Neuron (in vitro differentiated cells): ENCODE measurements around the gene IL1R2.

Experiments used
- H2AFZ ChIP-seq: one replicate; pipeline ENCODE4 v1.6.1; 2013; ENCODE audit warnings: low read depth, mild to moderate bottlenecking, inconsistent platforms, low read length, moderate library complexity
- H3K27me3 ChIP-seq: one replicate; pipeline ENCODE4 v1.6.1; 2013; ENCODE audit warnings: low read length; ENCODE audit not compliant: insufficient read depth
- H3K36me3 ChIP-seq: one replicate; pipeline ENCODE4 v1.6.1; 2013; ENCODE audit warnings: low read length; ENCODE audit not compliant: insufficient read depth
- H3K4me1 ChIP-seq: one replicate; pipeline ENCODE4 v1.6.1; 2013; ENCODE audit warnings: low read length; ENCODE audit not compliant: insufficient read depth
- H3K4me3 ChIP-seq: 2 replicates; pipeline ENCODE4 v1.5.1; 2013; ENCODE audit warnings: mild to moderate bottlenecking, low read length, moderate library complexity
- H3K9me3 ChIP-seq: one replicate; pipeline ENCODE4 v1.6.1; 2013; ENCODE audit warnings: low read length

IL1R2 gene

GRCh38 chr2:102024410-102024809 is 32.6 kb downstream of the IL1R2 start:
- Histone ChIP-seq H3K4me1 (no peaks in the 10 kb centered on the region), H3K4me3 (no peak overlapping the region)

GRCh38 chr2:102025016-102025501 is 33.3 kb downstream of the IL1R2 start:
- Histone ChIP-seq H3K4me1 (no peaks in the 10 kb centered on the region), H3K27me3 (no peaks in the 10 kb centered on the region), H2AFZ (no peak overlapping the region), H3K36me3 (no peaks in the 10 kb centered on the region), H3K9me3 (no peaks in the 10 kb centered on the region), H3K4me3 (no peak overlapping the region)

More at GRCh38 chr2:102024410-102024809, 32.6 kb downstream of the IL1R2 start:
- Histone ChIP-seq H2AFZ (no peak overlapping the region), H3K9me3 (no peaks in the 10 kb centered on the region), H3K36me3 (no peaks in the 10 kb centered on the region), H3K27me3 (no peaks in the 10 kb centered on the region)

- no peaks in the 10 kb centered on the region for H3K4me1 ChIP-seq
- H3K4me3 ChIP-seq = no peak overlapping the region
- H3K36me3 ChIP-seq = no peaks in the 10 kb centered on the region
- H3K27me3 ChIP-seq = no peaks in the 10 kb centered on the region
- H2AFZ ChIP-seq = no peak overlapping the region
- H3K9me3 ChIP-seq = no peaks in the 10 kb centered on the region
Observed at GRCh38 chr2:102025583-102026267, 34.0 kb downstream of the IL1R2 start.

- Histone ChIP-seq H2AFZ (no peak overlapping the region), H3K36me3 (no peaks in the 10 kb centered on the region), H3K4me1 (no peaks in the 10 kb centered on the region), H3K4me3 (no peak overlapping the region), H3K9me3 (no peaks in the 10 kb centered on the region), H3K27me3 (no peaks in the 10 kb centered on the region)
Observed at GRCh38 chr2:102027036-102027980, 35.5 kb downstream of the IL1R2 start.

- Histone ChIP-seq H3K36me3 (no peaks in the 10 kb centered on the region), H3K4me3 (no peak overlapping the region), H2AFZ (no peak overlapping the region), H3K9me3 (no peaks in the 10 kb centered on the region), H3K4me1 (no peaks in the 10 kb centered on the region), H3K27me3 (no peaks in the 10 kb centered on the region)
Observed at GRCh38 chr2:102028470-102028869, 36.7 kb downstream of the IL1R2 start.

GRCh38 chr2:102029405-102029804 is 37.6 kb downstream of the IL1R2 start:
- no peak overlapping the region for H2AFZ ChIP-seq

GRCh38 chr2:102029952-102030351 is 38.2 kb downstream of the IL1R2 start:
- Histone ChIP-seq H3K4me1 (no peaks in the 10 kb centered on the region), H2AFZ (no peak overlapping the region), H3K36me3 (no peaks in the 10 kb centered on the region), H3K4me3 (no peak overlapping the region), H3K9me3 (no peaks in the 10 kb centered on the region), H3K27me3 (no peaks in the 10 kb centered on the region)

More at GRCh38 chr2:102029405-102029804, 37.6 kb downstream of the IL1R2 start:
- H3K27me3 ChIP-seq = no peaks in the 10 kb centered on the region
- no peaks in the 10 kb centered on the region for H3K4me1 ChIP-seq
- no peaks in the 10 kb centered on the region for H3K9me3 ChIP-seq
- H3K36me3 ChIP-seq = no peaks in the 10 kb centered on the region
- H3K4me3 ChIP-seq = no peak overlapping the region

GRCh38 chr2:102030502-102030854 is 38.7 kb downstream of the IL1R2 start:
- Histone ChIP-seq H3K4me1 (no peaks in the 10 kb centered on the region), H3K27me3 (no peaks in the 10 kb centered on the region), H2AFZ (no peak overlapping the region), H3K9me3 (no peaks in the 10 kb centered on the region), H3K4me3 (no peak overlapping the region), H3K36me3 (no peaks in the 10 kb centered on the region)

GRCh38 chr2:102030855-102031527 is 39.2 kb downstream of the IL1R2 start:
- H3K36me3 ChIP-seq = no peaks in the 10 kb centered on the region
- H3K4me1 ChIP-seq = no peaks in the 10 kb centered on the region
- no peaks in the 10 kb centered on the region for H3K9me3 ChIP-seq
- H3K27me3 ChIP-seq = no peaks in the 10 kb centered on the region
- H3K4me3 ChIP-seq = no peak overlapping the region
- H2AFZ ChIP-seq = no peak overlapping the region

- H3K36me3 ChIP-seq = no peaks in the 10 kb centered on the region
- H3K4me1 ChIP-seq = no peaks in the 10 kb centered on the region
Observed at GRCh38 chr2:102032368-102033030, 40.7 kb downstream of the IL1R2 start.

GRCh38 chr2:102033031-102033749 is 41.4 kb downstream of the IL1R2 start:
- H3K27me3 ChIP-seq = no peaks in the 10 kb centered on the region
- no peak overlapping the region for H3K4me3 ChIP-seq
- no peaks in the 10 kb centered on the region for H3K36me3 ChIP-seq
- H3K9me3 ChIP-seq = no peaks in the 10 kb centered on the region
- no peak overlapping the region for H2AFZ ChIP-seq
- H3K4me1 ChIP-seq = no peaks in the 10 kb centered on the region

More at GRCh38 chr2:102032368-102033030, 40.7 kb downstream of the IL1R2 start:
- no peaks in the 10 kb centered on the region for H3K9me3 ChIP-seq
- H2AFZ ChIP-seq = no peak overlapping the region
- H3K4me3 ChIP-seq = no peak overlapping the region
- H3K27me3 ChIP-seq = no peaks in the 10 kb centered on the region
